K562 (cell line): Measurements from ENCODE around the gene HMCES. TPM values are rescaled to one million over a fixed set of nuclear protein-coding genes. Genes with fewer than 3 reads are reported as not detected.

ENCODE experiments used
- AFF1 ChIP-seq, 2 experiments: fragments of 450-650 bp; IDR thresholded peaks; 2 replicates each; pipeline ENCODE4 v1.6.1; 2018; ENCODE audit warnings: mild to moderate bottlenecking in 2 of 2, low read depth in 1 of 2; ENCODE audit not compliant: partially characterized antibody in 2 of 2
- BCLAF1 ChIP-seq, 2 experiments: fragments of 450-650 bp in 1 of 2; IDR thresholded peaks; 2 replicates each; pipeline ENCODE4 v1.6.1; 2011 to 2017; ENCODE audit warnings: low read depth in 2 of 2, antibody characterized with exemption in 1 of 2, borderline replicate concordance in 1 of 2, low read length in 1 of 2, mild to moderate bottlenecking in 1 of 2, mixed read lengths in 1 of 2; ENCODE audit not compliant: control insufficient read depth in 1 of 2
- CBFA2T3 ChIP-seq: fragments of 450-650 bp; IDR thresholded peaks from 2 replicates; pipeline ENCODE4 v1.6.1; 2017
- CEBPB ChIP-seq: fragments of 450-650 bp; IDR thresholded peaks from 2 replicates; pipeline ENCODE4 v1.6.1; 2016; ENCODE audit warnings: missing genetic modification characterization, missing compliant biosample characterization
- ERF ChIP-seq: fragments of 450-650 bp; formaldehyde crosslinking; IDR thresholded peaks from 2 replicates; pipeline ENCODE4 v1.4.0; 2020; ENCODE audit warnings: mild to moderate bottlenecking, mixed read lengths
- HMG20A ChIP-seq: fragments of 450-650 bp; formaldehyde crosslinking; conservative IDR thresholded peaks from 2 replicates; pipeline ENCODE4 v1.4.0; 2020; ENCODE audit warnings: mild to moderate bottlenecking, mixed read lengths
- LCOR ChIP-seq: sonication (generic); formaldehyde crosslinking; IDR thresholded peaks from 2 replicates; pipeline ENCODE4 v1.8.0; 2022; ENCODE audit warnings: mild to moderate bottlenecking, missing genetic modification reagents
- PHB ChIP-seq: fragments of 250-450 bp; sonication (Bioruptor Pico); IDR thresholded peaks from 2 replicates; pipeline ENCODE4 v1.5.0; 2021
- POLR2A ChIP-seq: fragments of 450-650 bp; conservative IDR thresholded peaks from 2 replicates; pipeline ENCODE4 v1.6.1; 2016
- SRF ChIP-seq, 2 experiments: fragments of 250-450, 450-650 bp in 1 of 2; sonication (Bioruptor Pico) in 1 of 2; sonication (generic) in 1 of 2; formaldehyde crosslinking; IDR thresholded peaks; 2 replicates each; pipeline versions ENCODE4 v1.5.0 to v1.5.1; 2020 to 2022; ENCODE audit warnings: mild to moderate bottlenecking in 1 of 2, missing genetic modification reagents in 1 of 2
- ZNF12 ChIP-seq: sonication (generic); formaldehyde crosslinking; IDR thresholded peaks from 2 replicates; pipeline ENCODE4 v1.4.0; 2020; ENCODE audit warnings: mild to moderate bottlenecking, missing genetic modification reagents
- ZNF280B ChIP-seq: fragments of 250-450 bp; sonication (Bioruptor Pico); IDR thresholded peaks from 2 replicates; pipeline ENCODE4 v1.5.1; 2021; ENCODE audit warnings: mild to moderate bottlenecking
- polyA plus RNA-seq, 8 experiments: library from polyadenylated mRNA; depleted of rRNA in 4 of 8; stranded (reverse) in 5 of 8; unstranded in 3 of 8; fragments of >200 nt; fragmentation: Nextera tagmentation in 2 of 8; fragmentation: Illumina TruSeq in 1 of 8; extraction: Ambion mirVana in 2 of 8; extraction: Trizol in 1 of 8; gene quantifications; 2 replicates each; pipeline versions ENCODE4 v1.2.1 to v1.2.3, GENCODE V29; 2011 to 2014; ENCODE audit warnings: inconsistent platforms in 1 of 8, missing spikeins in 1 of 8
- total RNA-seq, 7 experiments: library from RNA; depleted of rRNA in 6 of 7; stranded (reverse); fragments of >200 nt in 6 of 7; fragmentation: Illumina TruSeq in 2 of 7; extraction: Trizol in 2 of 7; gene quantifications; 2 replicates each; pipeline versions ENCODE4 v1.2.1 to v1.2.3, GENCODE V29; 2011 to 2021; ENCODE audit warnings: low replicate concordance in 1 of 7

Gene HMCES
- total and polyA plus RNA-seq, 9 of the 15 experiments (the other 6 are each of a cell fraction or from before 2014, with no cell fraction given), result 18.8 to 45.3 (median 24.8) TPM

- TF ChIP-seq BCLAF1 (IDR thresholded peaks at IDR 0.05; ENCODE audit: borderline replicate concordance in 1 of 2, control insufficient read depth in 1 of 2, low read depth in 2 of 2, low read length in 1 of 2) (no peak), CBFA2T3 (no peak), SRF (CRISPR knock-in tag; IDR thresholded peaks at IDR 0.05) (no peak), POLR2A (peak; percentile 96), AFF1 (IDR thresholded peaks at IDR 0.05; ENCODE audit: low read depth in 1 of 2, partially characterized antibody in 2 of 2) (no peak), PHB (no peak), ZNF12 (CRISPR knock-in tag) (no peak), ERF (no peak), CEBPB (tag) (no peak), HMG20A (CRISPR knock-in tag) (no peak), LCOR (CRISPR knock-in tag) (no peak), ZNF280B (no peak)
These were observed 37.8 kb downstream of the HMCES start (continued) for GRCh38 chr3:129316248-129317013.
